ENCODE measurements around the gene MYO7B. TPM values are rescaled to one million over a fixed set of nuclear protein-coding genes. Genes with fewer than 3 reads are reported as not detected.

Gene MYO7B
- total and polyA plus RNA-seq, 8 donors: under 0.01 to 155 (median 0.48) TPM; not detected in 2

- H3K27me3 ChIP-seq: no peaks in the 10 kb centered on the region
- no peaks in the 10 kb centered on the region for H3K9me3 ChIP-seq
- WGBS, 5 donors: 73 to 84% (median 76%) methylated on average over 14 to 16 of the region's 16 CpGs
- H3K36me3 ChIP-seq: peaks cover 0 to 27% (median 8%) of the 10 kb centered on the region in 4 donors
- intact Hi-C loops (cut with DNase I; ENCODE audit: low total_unique reads): no loop called here
- peak overlapping the region in 4 of 5 donors; percentile 42 to 90 (median 83) for H3K27ac ChIP-seq
- TF ChIP-seq EP300 (IDR thresholded peaks at IDR 0.05): no peak
- TF ChIP-seq POLR2A (IDR thresholded peaks at IDR 0.05): no peak
- TF ChIP-seq CTCF (IDR thresholded peaks at IDR 0.05): no peak
- TF ChIP-seq POLR2AphosphoS5 (IDR thresholded peaks at IDR 0.05): no peak
- DNase-seq: no peak
- peaks cover 16 to 89% (median 62%) of the 10 kb centered on the region in 4 donors for H3K4me1 ChIP-seq
- H3K4me3 ChIP-seq: no peak overlapping the region
Observed at GRCh38 chr2:127653421-127654083, 118.1 kb downstream of the MYO7B start.

- Histone ChIP-seq H3K27ac (peak overlapping the region in 3 of 5 donors; percentile 82 to 90 (median 84)), H3K4me1 (peaks cover 13 to 92% (median 62%) of the 10 kb centered on the region in 4 donors), H3K4me3 (no peak overlapping the region), H3K9me3 (no peaks in the 10 kb centered on the region), H3K27me3 (no peaks in the 10 kb centered on the region), H3K36me3 (peaks cover 0 to 27% (median 8%) of the 10 kb centered on the region in 4 donors)
- WGBS, 5 donors: 79 to 91% (median 86%) methylated on average over 17 to 24 of the region's 24 CpGs
- TF ChIP-seq POLR2AphosphoS5 (IDR thresholded peaks at IDR 0.05) (no peak), EP300 (IDR thresholded peaks at IDR 0.05) (no peak), POLR2A (IDR thresholded peaks at IDR 0.05) (no peak), CTCF (IDR thresholded peaks at IDR 0.05) (no peak)
- intact Hi-C loops (cut with DNase I; ENCODE audit: low total_unique reads): no loop called here
- DNase-seq: no peak
Observed at GRCh38 chr2:127654084-127654837, 118.8 kb downstream of the MYO7B start.

- no peak for DNase-seq
- no peaks in the 10 kb centered on the region for H3K9me3 ChIP-seq
- no peak overlapping the region for H3K4me3 ChIP-seq
- H3K4me1 ChIP-seq: peaks cover 7 to 92% (median 61%) of the 10 kb centered on the region in 4 donors
- peaks cover 0 to 27% (median 8%) of the 10 kb centered on the region in 4 donors for H3K36me3 ChIP-seq
- no peaks in the 10 kb centered on the region for H3K27me3 ChIP-seq
- 80 to 92% (median 90%) methylated on average over 8 of the region's 8 CpGs for WGBS, 5 donors
- peak overlapping the region in 3 of 5 donors; percentile 82 to 90 (median 84) for H3K27ac ChIP-seq
- intact Hi-C loops (cut with DNase I; ENCODE audit: low total_unique reads): no loop called here
- TF ChIP-seq EP300 (IDR thresholded peaks at IDR 0.05) (no peak), CTCF (IDR thresholded peaks at IDR 0.05) (no peak), POLR2A (IDR thresholded peaks at IDR 0.05) (no peak), POLR2AphosphoS5 (IDR thresholded peaks at IDR 0.05) (no peak)
Observed at GRCh38 chr2:127654838-127655175, 119.3 kb downstream of the MYO7B start.

GRCh38 chr2:127655209-127656073 lies 120.0 kb downstream of the MYO7B start:
- no peaks in the 10 kb centered on the region for H3K9me3 ChIP-seq
- no peak for DNase-seq
- TF ChIP-seq EP300 (IDR thresholded peaks at IDR 0.05) (no peak), POLR2A (IDR thresholded peaks at IDR 0.05) (no peak), CTCF (IDR thresholded peaks at IDR 0.05) (no peak), POLR2AphosphoS5 (IDR thresholded peaks at IDR 0.05) (no peak)
- 76 to 85% (median 81%) methylated on average over 16 of the region's 16 CpGs for WGBS, 5 donors
- no peak overlapping the region for H3K4me3 ChIP-seq
- intact Hi-C loops (cut with DNase I; ENCODE audit: low total_unique reads): no loop called here
- peak overlapping the region in 3 of 5 donors; percentile 82 to 90 (median 84) for H3K27ac ChIP-seq
- H3K4me1 ChIP-seq: peaks cover under 1 to 86% (median 61%) of the 10 kb centered on the region in 4 donors
- H3K36me3 ChIP-seq: peaks cover 0 to 27% (median 8%) of the 10 kb centered on the region in 4 donors
- H3K27me3 ChIP-seq: no peaks in the 10 kb centered on the region

Measured in stomach (tissue), 9 donors.